ENCODE results near the gene NRP2. TPM values are rescaled to one million over a fixed set of nuclear protein-coding genes. Genes with fewer than 3 reads are reported as not detected.

The NRP2 gene
- total RNA-seq, 1 donor from 2014 or later: 76.7 TPM

GRCh38 chr2:205696927-205697441 is 14.7 kb downstream of the NRP2 start:
- Histone ChIP-seq H3K4me3 (ENCODE audit: insufficient read depth, low read depth, low read length) (no peak overlapping the region), H3K4me2 (ENCODE audit: low read length) (peak overlapping the region; percentile 34), H2AFZ (ENCODE audit: low read depth, low read length) (no peak overlapping the region), H4K20me1 (ENCODE audit: insufficient read depth, low read length) (no peaks in the 10 kb centered on the region), H3K9me3 (ENCODE audit: insufficient read depth, low read depth, low read length) (no peaks in the 10 kb centered on the region), H3K27me3 (ENCODE audit: insufficient read depth, low read length) (no peaks in the 10 kb centered on the region), H3K79me2 (ENCODE audit: insufficient read depth, low read length) (peaks cover 58% of the 10 kb centered on the region), H3K9ac (ENCODE audit: low read length) (peak overlapping the region; percentile 43), H3K27ac (ENCODE audit: low read depth, low read length) (peak overlapping the region; percentile 97), H3K36me3 (ENCODE audit: insufficient read depth, low read length) (peaks cover 3% of the 10 kb centered on the region), H3K4me1 (ENCODE audit: insufficient read depth, low read length) (peaks cover 79% of the 10 kb centered on the region)
- H3K9me3 Mint-ChIP-seq (ENCODE audit: unreplicated experiment): no peaks in the 10 kb centered on the region
- peak overlapping the region; percentile 55 for H3K4me3 Mint-ChIP-seq (ENCODE audit: unreplicated experiment)
- H3K27ac Mint-ChIP-seq (ENCODE audit: unreplicated experiment): peak overlapping the region; percentile 53
- H3K4me1 Mint-ChIP-seq (ENCODE audit: low read depth, unreplicated experiment): peaks cover 76% of the 10 kb centered on the region
- TF ChIP-seq, protein P1, sequence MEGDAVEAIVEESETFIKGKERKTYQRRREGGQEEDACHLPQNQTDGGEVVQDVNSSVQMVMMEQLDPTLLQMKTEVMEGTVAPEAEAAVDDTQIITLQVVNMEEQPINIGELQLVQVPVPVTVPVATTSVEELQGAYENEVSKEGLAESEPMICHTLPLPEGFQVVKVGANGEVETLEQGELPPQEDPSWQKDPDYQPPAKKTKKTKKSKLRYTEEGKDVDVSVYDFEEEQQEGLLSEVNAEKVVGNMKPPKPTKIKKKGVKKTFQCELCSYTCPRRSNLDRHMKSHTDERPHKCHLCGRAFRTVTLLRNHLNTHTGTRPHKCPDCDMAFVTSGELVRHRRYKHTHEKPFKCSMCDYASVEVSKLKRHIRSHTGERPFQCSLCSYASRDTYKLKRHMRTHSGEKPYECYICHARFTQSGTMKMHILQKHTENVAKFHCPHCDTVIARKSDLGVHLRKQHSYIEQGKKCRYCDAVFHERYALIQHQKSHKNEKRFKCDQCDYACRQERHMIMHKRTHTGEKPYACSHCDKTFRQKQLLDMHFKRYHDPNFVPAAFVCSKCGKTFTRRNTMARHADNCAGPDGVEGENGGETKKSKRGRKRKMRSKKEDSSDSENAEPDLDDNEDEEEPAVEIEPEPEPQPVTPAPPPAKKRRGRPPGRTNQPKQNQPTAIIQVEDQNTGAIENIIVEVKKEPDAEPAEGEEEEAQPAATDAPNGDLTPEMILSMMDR (IDR thresholded peaks at IDR 0.05; ENCODE audit: insufficient read depth, low read depth, low read length): no peak
- TF ChIP-seq EZH2 (IDR thresholded peaks at IDR 0.05; ENCODE audit: insufficient read depth, low read length): no peak
- FAIRE-seq (no peak), DNase-seq (ENCODE audit: low read depth) (peak; percentile 91)
- H3K27me3 Mint-ChIP-seq (ENCODE audit: low read depth, unreplicated experiment): no peaks in the 10 kb centered on the region
- H3K36me3 Mint-ChIP-seq (ENCODE audit: low read depth, unreplicated experiment): peaks cover 4% of the 10 kb centered on the region

GRCh38 chr2:205698286-205699268 is 16.3 kb downstream of the NRP2 start:
- no peak for TF ChIP-seq EZH2 (IDR thresholded peaks at IDR 0.05; ENCODE audit: insufficient read depth, low read length)
- TF ChIP-seq, protein P1 (IDR thresholded peaks at IDR 0.05; ENCODE audit: insufficient read depth, low read depth, low read length): no peak
- peak; percentile 65 for DNase-seq (ENCODE audit: low read depth)
- Mint-ChIP-seq H3K27me3 (ENCODE audit: low read depth, unreplicated experiment) (no peaks in the 10 kb centered on the region), H3K27ac (ENCODE audit: unreplicated experiment) (peak overlapping the region; percentile 91), H3K36me3 (ENCODE audit: low read depth, unreplicated experiment) (peaks cover 4% of the 10 kb centered on the region), H3K9me3 (ENCODE audit: unreplicated experiment) (no peaks in the 10 kb centered on the region), H3K4me3 (ENCODE audit: unreplicated experiment) (peak overlapping the region; percentile 50), H3K4me1 (ENCODE audit: low read depth, unreplicated experiment) (peaks cover 80% of the 10 kb centered on the region)
- Histone ChIP-seq H4K20me1 (ENCODE audit: insufficient read depth, low read length) (no peaks in the 10 kb centered on the region), H2AFZ (ENCODE audit: low read depth, low read length) (no peak overlapping the region), H3K36me3 (ENCODE audit: insufficient read depth, low read length) (peaks cover 3% of the 10 kb centered on the region), H3K4me1 (ENCODE audit: insufficient read depth, low read length) (peaks cover 91% of the 10 kb centered on the region), H3K4me3 (ENCODE audit: insufficient read depth, low read depth, low read length) (no peak overlapping the region), H3K9ac (ENCODE audit: low read length) (peak overlapping the region; percentile 74), H3K27ac (ENCODE audit: low read depth, low read length) (peak overlapping the region; percentile 97), H3K9me3 (ENCODE audit: insufficient read depth, low read depth, low read length) (no peaks in the 10 kb centered on the region), H3K4me2 (ENCODE audit: low read length) (peak overlapping the region; percentile 74), H3K79me2 (ENCODE audit: insufficient read depth, low read length) (peaks cover 58% of the 10 kb centered on the region), H3K27me3 (ENCODE audit: insufficient read depth, low read length) (no peaks in the 10 kb centered on the region)
- FAIRE-seq: peak; percentile 37

All from astrocyte (in vitro differentiated cells and primary cell).